Measurements from ENCODE around the gene CD58.
"Not testable (repeated sequence)": the region's sequence is repeated elsewhere in the genome, so short reads cannot be mapped to it uniquely, and the experiment has no call there.

The CD58 gene

GRCh38 chr1:116590359-116591005 lies 19.7 kb upstream of the CD58 start:
- peaks cover 17% of the 10 kb centered on the region for H3K4me1 ChIP-seq (ENCODE audit: insufficient read depth, low read length)
- H3K9ac ChIP-seq (ENCODE audit: low read depth, low read length); H3K9me3 ChIP-seq (ENCODE audit: insufficient read depth, low read depth, low read length); H3K27me3 ChIP-seq (ENCODE audit: insufficient read depth, low read length); H3K4me3 ChIP-seq (ENCODE audit: low read length); H3K27ac ChIP-seq (ENCODE audit: low read length); H3K36me3 ChIP-seq (ENCODE audit: insufficient read depth, low read depth, low read length): not testable (repeated sequence)

GRCh38 chr1:116589101-116589735 lies 18.4 kb upstream of the CD58 start:
- Histone ChIP-seq H3K4me1 (ENCODE audit: insufficient read depth, low read length) (peaks cover 16% of the 10 kb centered on the region), H3K36me3 (ENCODE audit: insufficient read depth, low read depth, low read length) (peaks cover 12% of the 10 kb centered on the region)
- not testable (repeated sequence) for H3K4me3 ChIP-seq (ENCODE audit: low read length); H3K27me3 ChIP-seq (ENCODE audit: insufficient read depth, low read length); H3K9ac ChIP-seq (ENCODE audit: low read depth, low read length); H3K27ac ChIP-seq (ENCODE audit: low read length); H3K9me3 ChIP-seq (ENCODE audit: insufficient read depth, low read depth, low read length)

GRCh38 chr1:116587501-116588227 lies 16.8 kb upstream of the CD58 start:
- H3K27ac ChIP-seq (ENCODE audit: low read length) = no peak overlapping the region
- no peak overlapping the region for H3K4me3 ChIP-seq (ENCODE audit: low read length)
- H3K4me1 ChIP-seq (ENCODE audit: insufficient read depth, low read length) = peaks cover 16% of the 10 kb centered on the region
- H3K9me3 ChIP-seq (ENCODE audit: insufficient read depth, low read depth, low read length) = no peaks in the 10 kb centered on the region
- peaks cover 19% of the 10 kb centered on the region for H3K36me3 ChIP-seq (ENCODE audit: insufficient read depth, low read depth, low read length)
- H3K9ac ChIP-seq (ENCODE audit: low read depth, low read length) = no peak overlapping the region
- H3K27me3 ChIP-seq (ENCODE audit: insufficient read depth, low read length) = no peaks in the 10 kb centered on the region

GRCh38 chr1:116586741-116587143 lies 15.9 kb upstream of the CD58 start:
- Histone ChIP-seq H3K27me3 (ENCODE audit: insufficient read depth, low read length) (no peaks in the 10 kb centered on the region), H3K9ac (ENCODE audit: low read depth, low read length) (no peak overlapping the region), H3K27ac (ENCODE audit: low read length) (no peak overlapping the region), H3K4me1 (ENCODE audit: insufficient read depth, low read length) (peaks cover 10% of the 10 kb centered on the region), H3K4me3 (ENCODE audit: low read length) (peak overlapping the region; percentile 7; the same call in 1 of the 2 replicates), H3K36me3 (ENCODE audit: insufficient read depth, low read depth, low read length) (peaks cover 19% of the 10 kb centered on the region), H3K9me3 (ENCODE audit: insufficient read depth, low read depth, low read length) (no peaks in the 10 kb centered on the region)

GRCh38 chr1:116585886-116586285 lies 15.1 kb upstream of the CD58 start:
- peaks cover 10% of the 10 kb centered on the region for H3K4me1 ChIP-seq (ENCODE audit: insufficient read depth, low read length)
- no peak overlapping the region for H3K27ac ChIP-seq (ENCODE audit: low read length)
- H3K4me3 ChIP-seq (ENCODE audit: low read length) = no peak overlapping the region
- H3K27me3 ChIP-seq (ENCODE audit: insufficient read depth, low read length) = no peaks in the 10 kb centered on the region
- peaks cover 19% of the 10 kb centered on the region for H3K36me3 ChIP-seq (ENCODE audit: insufficient read depth, low read depth, low read length)
- H3K9me3 ChIP-seq (ENCODE audit: insufficient read depth, low read depth, low read length) = no peaks in the 10 kb centered on the region
- no peak overlapping the region for H3K9ac ChIP-seq (ENCODE audit: low read depth, low read length)

GRCh38 chr1:116581323-116581885 lies 10.6 kb upstream of the CD58 start:
- H3K4me3 ChIP-seq (ENCODE audit: low read length) = no peak overlapping the region
- peaks cover 2% of the 10 kb centered on the region; the same call in 1 of the 2 replicates for H3K4me1 ChIP-seq (ENCODE audit: insufficient read depth, low read length)
- H3K9ac ChIP-seq (ENCODE audit: low read depth, low read length) = no peak overlapping the region
- no peaks in the 10 kb centered on the region for H3K9me3 ChIP-seq (ENCODE audit: insufficient read depth, low read depth, low read length)
- no peaks in the 10 kb centered on the region for H3K27me3 ChIP-seq (ENCODE audit: insufficient read depth, low read length)
- H3K36me3 ChIP-seq (ENCODE audit: insufficient read depth, low read depth, low read length) = peaks cover 31% of the 10 kb centered on the region
- H3K27ac ChIP-seq (ENCODE audit: low read length) = no peak overlapping the region

- Histone ChIP-seq H3K4me3 (ENCODE audit: low read length) (no peak overlapping the region), H3K9ac (ENCODE audit: low read depth, low read length) (no peak overlapping the region; the same call in 1 of the 2 replicates), H3K27me3 (ENCODE audit: insufficient read depth, low read length) (no peaks in the 10 kb centered on the region), H3K27ac (ENCODE audit: low read length) (no peak overlapping the region), H3K4me1 (ENCODE audit: insufficient read depth, low read length) (no peaks in the 10 kb centered on the region), H3K36me3 (ENCODE audit: insufficient read depth, low read depth, low read length) (peaks cover 32% of the 10 kb centered on the region), H3K9me3 (ENCODE audit: insufficient read depth, low read depth, low read length) (no peaks in the 10 kb centered on the region)
Observed at GRCh38 chr1:116580446-116581322, 9.9 kb upstream of the CD58 start.

GRCh38 chr1:116579259-116579875 lies 8.5 kb upstream of the CD58 start:
- H3K9ac ChIP-seq (ENCODE audit: low read depth, low read length) = no peak overlapping the region

GRCh38 chr1:116578581-116578980 lies 7.8 kb upstream of the CD58 start:
- no peak overlapping the region for H3K9ac ChIP-seq (ENCODE audit: low read depth, low read length)
- no peak overlapping the region for H3K27ac ChIP-seq (ENCODE audit: low read length)
- H3K4me3 ChIP-seq (ENCODE audit: low read length) = no peak overlapping the region
- no peaks in the 10 kb centered on the region for H3K9me3 ChIP-seq (ENCODE audit: insufficient read depth, low read depth, low read length)
- H3K27me3 ChIP-seq (ENCODE audit: insufficient read depth, low read length) = no peaks in the 10 kb centered on the region
- H3K36me3 ChIP-seq (ENCODE audit: insufficient read depth, low read depth, low read length) = peaks cover 16% of the 10 kb centered on the region
- peaks cover 4% of the 10 kb centered on the region; the same call in 1 of the 2 replicates for H3K4me1 ChIP-seq (ENCODE audit: insufficient read depth, low read length)

More at GRCh38 chr1:116579259-116579875, 8.5 kb upstream of the CD58 start:
- peaks cover 4% of the 10 kb centered on the region; the same call in 1 of the 2 replicates for H3K4me1 ChIP-seq (ENCODE audit: insufficient read depth, low read length)
- no peaks in the 10 kb centered on the region for H3K27me3 ChIP-seq (ENCODE audit: insufficient read depth, low read length)
- H3K9me3 ChIP-seq (ENCODE audit: insufficient read depth, low read depth, low read length) = no peaks in the 10 kb centered on the region
- H3K4me3 ChIP-seq (ENCODE audit: low read length) = no peak overlapping the region
- H3K36me3 ChIP-seq (ENCODE audit: insufficient read depth, low read depth, low read length) = peaks cover 22% of the 10 kb centered on the region
- no peak overlapping the region for H3K27ac ChIP-seq (ENCODE audit: low read length)

- no peak overlapping the region for H3K4me3 ChIP-seq (ENCODE audit: low read length)
- peaks cover 6% of the 10 kb centered on the region; the same call in 1 of the 2 replicates for H3K4me1 ChIP-seq (ENCODE audit: insufficient read depth, low read length)
- no peaks in the 10 kb centered on the region for H3K9me3 ChIP-seq (ENCODE audit: insufficient read depth, low read depth, low read length)
- H3K27me3 ChIP-seq (ENCODE audit: insufficient read depth, low read length) = 0 out of 2 replicates have a peak, but pooled peaks cover 1% of the 10 kb centered on the region
- no peak overlapping the region for H3K27ac ChIP-seq (ENCODE audit: low read length)
- H3K36me3 ChIP-seq (ENCODE audit: insufficient read depth, low read depth, low read length) = peaks cover 13% of the 10 kb centered on the region
- no peak overlapping the region for H3K9ac ChIP-seq (ENCODE audit: low read depth, low read length)
Observed at GRCh38 chr1:116577759-116578314, 7.0 kb upstream of the CD58 start.
